NCI-H345 (cell line): ENCODE results near the gene C12orf43.
"Not testable (repeated sequence)": the region's sequence is repeated elsewhere in the genome, so short reads cannot be mapped to it uniquely, and the experiment has no call there.

Source experiments
- DNase-seq: peaks from one replicate; lab custom pipeline; 2025; lab: John Stamatoyannopoulos, UW

The C12orf43 gene, protein sequence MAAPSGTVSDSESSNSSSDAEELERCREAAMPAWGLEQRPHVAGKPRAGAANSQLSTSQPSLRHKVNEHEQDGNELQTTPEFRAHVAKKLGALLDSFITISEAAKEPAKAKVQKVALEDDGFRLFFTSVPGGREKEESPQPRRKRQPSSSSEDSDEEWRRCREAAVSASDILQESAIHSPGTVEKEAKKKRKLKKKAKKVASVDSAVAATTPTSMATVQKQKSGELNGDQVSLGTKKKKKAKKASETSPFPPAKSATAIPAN

DNA sequence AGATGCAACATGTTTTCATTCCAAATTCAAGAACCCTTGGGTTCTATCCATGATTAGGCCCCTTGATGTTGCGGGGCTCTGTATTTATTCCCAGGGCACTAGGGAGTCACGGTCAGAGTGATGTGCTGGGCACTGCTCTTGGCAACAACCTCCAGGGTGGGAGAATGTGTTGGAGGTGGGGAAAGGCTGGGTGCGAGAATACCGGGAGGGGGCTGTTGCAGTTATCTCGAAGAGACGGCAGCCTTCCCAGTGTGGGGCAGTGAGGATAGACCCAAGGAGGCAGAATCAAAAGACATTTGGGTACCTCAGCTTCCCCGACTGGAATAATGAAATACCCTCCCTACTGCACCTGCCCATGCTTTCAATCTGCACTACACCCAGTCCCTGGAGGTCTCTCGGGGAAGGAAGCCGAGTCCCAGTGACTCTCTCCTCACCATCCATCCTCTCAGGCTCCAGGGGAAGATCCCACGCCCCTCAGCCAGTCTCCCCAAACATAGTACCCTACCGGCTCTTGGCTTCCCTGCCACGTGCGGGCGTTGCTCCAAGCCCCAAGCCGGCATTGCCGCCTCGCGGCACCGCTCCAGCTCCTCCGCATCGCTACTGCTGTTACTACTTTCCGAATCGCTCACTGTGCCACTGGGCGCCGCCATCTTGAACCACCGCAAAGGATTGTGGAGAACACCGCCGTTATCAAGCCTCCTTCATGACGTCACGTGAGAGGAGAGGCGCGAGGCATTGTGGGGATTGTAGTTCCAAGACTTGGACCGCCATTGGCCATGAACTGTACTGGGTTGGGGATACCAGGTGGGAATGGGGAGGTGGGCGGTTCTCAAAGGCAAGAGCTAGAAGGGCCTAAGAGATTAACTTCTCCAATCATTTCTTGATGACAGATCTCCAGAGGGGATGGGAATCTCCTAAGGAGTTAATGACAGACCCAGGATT, at the start of gene C12orf43:
Gene C12orf43 (minus strand): TSS at position 663 of the 942 bp plus-strand sequence. CDS start 13 bp downstream, at position 650.
- peak; percentile 93 for DNase-seq

GRCh38 chr12:121065345-121065744, 49.1 kb upstream of the C12orf43 start:
- DNase-seq, result no peak

DNA sequence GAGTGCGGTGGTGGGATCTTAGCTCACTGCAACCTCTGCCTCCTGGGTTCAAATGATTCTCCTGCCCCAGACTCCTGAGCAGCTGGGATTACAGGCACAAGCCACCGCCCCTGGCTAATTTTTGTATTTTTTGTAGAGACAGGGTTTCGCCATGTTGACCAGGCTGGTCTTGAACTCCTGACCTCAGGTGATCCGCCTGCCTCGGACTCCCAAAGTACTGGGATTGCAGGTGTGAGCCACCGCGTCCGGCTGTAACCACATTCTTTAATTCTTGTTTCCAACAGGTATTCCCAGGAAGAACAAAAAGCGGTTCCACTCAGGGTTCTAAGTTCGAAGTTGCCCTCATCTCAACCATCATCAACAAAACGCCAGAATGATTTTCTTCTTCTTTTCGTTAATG, 48.3 kb upstream of the C12orf43 start:
- not testable (repeated sequence) for DNase-seq

GRCh38 chr12:121064116-121064515, 47.8 kb upstream of the C12orf43 start:
- DNase-seq, result no peak

DNA sequence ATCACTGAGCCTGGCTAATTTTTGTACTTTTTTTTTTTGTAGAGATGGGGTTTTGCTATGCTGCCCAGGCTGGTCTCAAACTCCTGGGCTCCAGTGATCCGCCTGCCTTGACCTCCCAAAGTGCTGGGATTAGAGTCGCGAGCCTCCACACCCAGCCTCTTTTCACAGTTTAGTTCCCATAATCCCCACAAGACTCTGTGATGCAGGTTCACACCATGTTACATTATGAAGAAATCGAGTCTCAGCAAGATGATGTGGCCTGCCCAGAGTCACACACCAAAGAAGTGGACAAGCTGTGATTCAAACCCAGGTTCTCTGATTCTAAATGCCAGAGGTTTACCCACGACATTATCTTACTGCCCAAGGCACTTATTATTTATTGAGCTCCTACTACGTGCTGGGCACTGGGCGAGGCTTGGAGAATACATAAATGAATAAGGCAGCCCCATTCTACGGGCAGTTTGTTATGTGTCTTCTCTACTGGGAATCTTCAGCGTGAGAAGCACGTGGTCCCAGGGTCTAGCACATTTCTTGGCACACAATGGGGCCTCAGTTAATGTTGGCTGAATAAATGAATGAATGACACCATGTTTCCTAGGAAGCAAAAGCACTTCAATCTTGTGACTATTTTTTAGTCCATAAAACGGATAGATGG, 46.2 kb upstream of the C12orf43 start:
- DNase-seq, result no peak

DNA sequence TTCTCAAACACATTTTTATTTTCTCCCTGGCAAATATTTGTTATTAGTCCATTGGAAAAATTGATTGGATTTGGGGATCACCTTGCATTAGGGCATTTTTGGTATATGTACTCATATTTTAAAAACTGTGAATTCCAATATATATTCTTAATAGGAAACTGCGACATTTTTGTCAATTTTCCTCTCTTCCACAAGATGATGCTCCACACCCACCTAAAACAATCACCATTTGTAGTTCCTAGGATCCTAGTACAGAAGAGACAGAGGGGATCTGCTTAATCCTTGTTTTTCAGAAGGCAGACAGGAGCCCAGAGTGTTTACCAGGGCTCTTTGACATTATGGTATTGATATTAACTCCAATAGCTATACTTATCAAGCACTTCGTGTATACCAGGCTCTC, 45.5 kb upstream of the C12orf43 start:
- no peak for DNase-seq

DNA sequence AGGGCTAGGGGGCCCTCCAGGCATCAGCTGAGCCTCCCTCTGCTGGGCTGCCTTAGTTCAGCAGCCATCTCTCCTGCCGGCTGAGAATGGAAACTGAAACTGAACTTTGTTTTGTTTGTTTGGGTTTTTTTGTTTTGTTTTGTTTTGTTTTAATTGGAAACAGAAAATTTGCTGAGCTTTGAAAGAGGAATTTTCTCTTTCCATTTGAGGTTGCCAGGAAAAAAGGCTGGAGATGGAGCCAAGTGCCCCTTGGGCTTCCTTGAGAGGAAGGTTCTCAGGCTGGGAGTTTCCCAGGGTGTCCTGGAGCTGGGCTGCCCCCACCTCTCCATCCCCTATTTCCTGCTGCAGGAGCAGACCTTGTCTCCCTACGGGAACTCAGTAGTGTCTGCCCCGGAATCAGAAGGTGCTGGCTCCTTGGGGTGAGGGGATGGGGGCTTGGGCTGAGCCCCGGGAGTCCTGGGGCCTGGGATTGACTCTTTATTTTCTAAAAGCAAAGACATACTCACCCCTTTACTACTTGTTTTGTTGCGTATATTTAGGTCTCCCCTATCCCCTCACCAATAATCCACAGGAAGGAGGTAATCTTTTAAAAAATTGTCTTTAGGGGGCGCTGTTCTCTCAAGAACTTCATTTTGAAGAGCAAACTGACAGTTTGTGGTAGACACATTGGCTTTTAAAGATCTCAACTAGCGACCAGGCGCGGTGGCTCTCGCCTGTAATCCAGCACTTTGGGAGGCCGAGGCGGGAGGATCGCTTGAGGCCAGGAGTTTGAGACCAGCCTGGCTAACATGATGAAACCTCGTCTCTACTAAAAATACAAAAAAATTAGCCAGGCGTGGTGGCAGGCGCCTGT, 44.1 kb upstream of the C12orf43 start:
- peak; percentile 47 for DNase-seq

DNA sequence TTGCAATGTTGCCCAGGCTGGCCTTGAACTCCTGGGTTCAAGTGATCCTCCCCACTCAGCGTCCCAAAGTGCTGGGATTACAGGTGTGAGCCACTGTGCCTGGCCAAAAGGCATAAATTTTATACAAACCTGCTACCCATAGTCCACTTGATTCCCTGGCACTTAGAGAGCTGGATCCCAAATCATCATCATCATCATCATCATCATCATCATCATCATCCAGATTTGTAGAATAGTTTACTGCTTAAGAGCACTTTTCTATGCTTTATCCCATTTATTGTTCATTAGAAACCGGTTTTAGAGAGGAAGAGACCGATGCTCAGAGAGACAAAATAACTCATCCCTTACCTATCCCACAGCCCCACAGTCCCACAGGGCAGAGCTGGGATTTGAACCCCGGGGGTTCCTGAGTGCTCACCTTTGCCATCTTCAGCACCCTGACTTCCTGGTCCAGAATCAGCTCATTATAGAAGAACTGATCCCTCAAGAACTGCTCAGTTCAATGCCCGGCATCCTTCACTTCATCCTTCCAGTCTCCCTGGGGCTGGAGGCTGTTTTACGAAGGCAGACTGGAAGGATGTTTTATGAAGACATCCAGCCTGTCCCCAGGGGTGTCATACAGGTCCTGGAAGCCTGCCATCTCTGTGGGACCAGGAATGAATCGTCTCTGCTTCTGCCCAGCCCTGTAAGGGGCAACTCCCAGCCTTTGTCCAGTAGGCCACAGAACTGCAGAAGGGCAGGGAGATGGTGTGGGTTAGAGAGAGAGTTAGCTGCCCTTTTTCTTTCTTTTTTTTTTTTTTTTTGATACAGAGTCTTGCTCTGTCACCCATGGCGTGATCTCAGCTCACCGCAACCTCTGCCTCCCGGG, 43.0 kb upstream of the C12orf43 start:
- DNase-seq, result no peak

DNA sequence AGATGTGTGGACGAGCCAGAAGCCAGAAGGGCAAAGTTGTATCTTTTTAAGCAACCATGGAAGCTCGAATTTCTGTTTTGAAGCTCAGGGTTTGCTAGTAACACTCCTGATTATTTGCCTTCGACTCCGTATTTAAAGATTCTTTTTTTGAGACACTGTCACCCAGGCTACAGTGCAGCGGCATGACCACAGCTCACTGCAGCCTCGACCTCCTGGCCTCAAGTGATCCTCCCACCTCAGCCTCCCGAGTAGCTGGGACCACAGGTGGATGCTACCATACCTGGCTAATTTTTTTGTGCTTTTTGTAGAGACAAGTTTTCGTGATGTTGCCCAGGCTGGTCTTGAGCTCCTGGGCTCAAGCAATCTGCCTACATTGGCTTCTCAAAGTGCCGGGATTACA, 41.5 kb upstream of the C12orf43 start:
- no peak for DNase-seq

- no peak for DNase-seq
These were observed 37.4 kb upstream of the C12orf43 start for GRCh38 chr12:121053706-121054105.

- no peak for DNase-seq
These were observed 34.4 kb upstream of the C12orf43 start for GRCh38 chr12:121050725-121051124.

- no peak for DNase-seq
These were observed 32.2 kb upstream of the C12orf43 start for GRCh38 chr12:121048442-121048841.

DNA sequence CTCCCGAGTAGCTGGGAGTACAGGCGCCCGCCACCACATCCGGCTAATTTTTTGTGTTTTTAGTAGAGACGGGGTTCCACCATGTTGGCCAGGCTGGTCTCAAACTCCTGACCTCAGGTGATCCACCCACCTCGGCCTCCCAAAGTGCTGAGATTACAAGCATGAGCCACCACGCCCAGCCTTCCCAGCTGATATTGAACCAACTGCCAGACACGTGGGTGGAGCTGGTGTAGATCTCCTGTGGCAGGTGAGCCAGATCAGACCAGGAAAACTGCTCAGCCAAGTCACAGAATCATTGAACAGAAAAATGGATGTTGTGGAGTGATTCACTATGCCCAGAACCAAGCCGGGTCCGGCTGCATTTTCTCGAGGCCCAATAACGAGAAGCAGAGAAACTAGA, 31.1 kb upstream of the C12orf43 start:
- not testable (repeated sequence) for DNase-seq

GRCh38 chr12:121043067-121043466, 26.8 kb upstream of the C12orf43 start:
- no peak for DNase-seq

DNA sequence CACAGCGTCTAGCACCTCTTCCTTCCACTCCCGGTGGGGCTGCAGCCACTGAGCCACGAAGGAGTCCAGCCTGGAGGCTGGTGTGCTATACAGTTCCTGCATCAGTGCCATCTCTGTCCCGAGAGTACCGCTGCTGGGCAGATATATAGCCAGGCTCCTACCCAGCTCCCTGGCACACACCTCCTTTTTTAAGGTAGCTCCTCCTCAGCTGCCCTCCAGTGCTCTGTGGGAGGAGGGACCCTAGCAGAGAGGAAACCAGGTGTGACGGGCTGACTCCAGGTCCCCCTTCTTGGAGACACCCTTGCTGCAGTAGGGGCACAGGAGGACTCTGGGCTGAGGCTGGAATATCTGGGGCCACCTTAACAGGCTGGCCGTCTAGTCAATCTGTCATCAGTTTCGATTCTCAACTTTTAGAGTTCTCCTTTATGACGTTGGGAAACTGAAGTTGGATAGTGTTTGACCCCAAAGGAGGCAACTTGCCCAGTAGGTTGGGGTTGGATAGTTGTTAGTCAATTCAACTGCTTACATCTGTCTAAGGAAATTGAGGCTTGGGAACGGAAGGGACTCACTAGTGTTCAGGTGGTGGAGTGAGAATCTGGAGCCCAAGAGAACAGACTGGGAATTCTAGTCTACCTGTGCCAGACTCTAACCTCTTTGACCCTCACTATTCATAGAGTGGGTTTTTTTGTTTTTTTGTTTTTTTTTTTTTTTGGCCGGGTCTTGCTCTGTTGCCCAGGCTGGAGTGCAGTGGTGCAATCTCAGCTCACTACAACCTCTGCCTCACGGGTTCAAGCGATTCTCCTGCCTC, 22.8 kb upstream of the C12orf43 start, which contains the start of gene OASL:
Gene OASL (minus strand): TSS at position 386 of the 808 bp plus-strand sequence. CDS start 275 bp downstream, at position 111.
- DNase-seq, result no peak

DNA sequence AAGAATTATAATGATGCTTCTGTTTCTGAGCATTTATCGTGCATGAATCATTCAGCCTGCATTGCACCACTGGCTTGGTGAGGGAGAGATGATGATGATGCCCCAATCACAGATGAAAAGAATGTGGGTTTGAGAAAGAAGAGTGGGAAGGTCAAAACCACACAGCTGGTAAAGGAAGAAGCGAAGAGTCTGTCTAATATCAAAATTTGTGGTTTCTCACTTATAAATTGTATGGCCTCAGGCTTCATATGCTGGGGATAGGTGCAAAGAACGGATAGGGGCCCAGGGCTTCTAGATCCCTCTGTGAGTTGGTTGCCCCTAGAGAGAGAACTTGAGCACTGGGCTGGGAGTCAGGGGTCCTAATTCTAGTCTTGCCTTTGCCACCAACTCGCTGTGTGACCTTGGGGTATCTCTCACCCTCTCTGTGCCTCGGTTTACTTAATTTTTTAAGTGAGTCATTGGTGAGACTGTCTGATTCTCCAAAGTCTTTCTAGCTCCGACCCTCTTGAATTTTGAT, 20.6 kb upstream of the C12orf43 start:
- no peak for DNase-seq

- DNase-seq, result no peak
These were observed 18.5 kb upstream of the C12orf43 start for GRCh38 chr12:121034616-121035305.

DNA sequence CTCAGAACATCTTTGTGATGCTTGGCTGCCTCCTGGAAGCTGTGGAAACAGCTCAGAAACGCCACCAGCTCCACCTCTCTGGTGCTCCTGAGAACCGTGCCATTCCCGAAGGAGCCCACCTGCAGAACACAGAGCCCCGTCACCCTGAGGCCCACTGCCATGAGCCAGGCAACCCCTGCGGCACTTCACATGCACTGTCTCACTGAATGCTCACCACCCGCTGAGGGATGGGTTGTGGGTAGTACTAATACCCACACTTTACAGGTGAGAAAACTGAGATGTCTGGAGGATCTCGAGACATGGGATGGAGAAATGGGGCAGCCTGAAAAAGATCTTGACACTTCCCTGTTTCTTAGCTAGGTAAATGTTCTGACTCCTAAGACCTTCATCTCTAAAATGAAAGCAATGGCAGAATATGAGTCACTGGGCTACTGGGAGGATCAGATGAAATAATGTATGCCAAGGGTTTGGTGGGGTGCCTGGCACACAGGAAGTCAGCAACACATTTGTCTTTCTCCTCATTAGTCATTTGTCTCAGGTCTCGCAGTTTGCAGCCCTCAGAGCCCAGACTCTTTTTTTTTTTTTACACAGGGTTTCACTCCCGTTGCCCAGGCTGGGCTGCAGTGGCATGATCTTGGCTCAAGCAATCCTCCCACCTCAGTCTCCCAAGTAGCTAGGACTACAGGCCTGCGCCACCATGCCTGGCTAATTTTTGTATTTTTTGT, 17.5 kb upstream of the C12orf43 start:
- DNase-seq, result no peak
